ENCODE measurements around the gene OR2A42.
A peak's percentile ranks its signal among the peaks of the same experiment; 100 is the strongest.
"Not testable (repeated sequence)": the region's sequence is repeated elsewhere in the genome, so short reads cannot be mapped to it uniquely, and the experiment has no call there.

OR2A42 gene

GRCh38 chr7:144193782-144194181 lies 45.6 kb downstream of the OR2A42 start:
- in situ Hi-C loops (cut with HindIII; ENCODE audit: low sequenced_read_pairs); H3K4me3 ChIP-seq (ENCODE audit: low read depth, low read length); DNase-seq (ENCODE audit: low read depth, low spot score): not testable (repeated sequence)

- H3K4me3 ChIP-seq (ENCODE audit: low read depth, low read length); in situ Hi-C loops (cut with HindIII; ENCODE audit: low sequenced_read_pairs); DNase-seq (ENCODE audit: low read depth, low spot score): not testable (repeated sequence)
These were observed 50.7 kb downstream of the OR2A42 start for GRCh38 chr7:144188578-144189171.

GRCh38 chr7:144187848-144188247 lies 51.6 kb downstream of the OR2A42 start:
- DNase-seq (ENCODE audit: low read depth, low spot score); in situ Hi-C loops (cut with HindIII; ENCODE audit: low sequenced_read_pairs); H3K4me3 ChIP-seq (ENCODE audit: low read depth, low read length): not testable (repeated sequence)

GRCh38 chr7:144183166-144183565 lies 56.2 kb downstream of the OR2A42 start, which contains the start of gene CTAGE4:
Gene CTAGE4, plus strand, starts transcription at chr7:144183466. Its CDS starts 38 bp downstream, at chr7:144183504.
- H3K4me3 ChIP-seq (ENCODE audit: low read depth, low read length); DNase-seq (ENCODE audit: low read depth, low spot score); in situ Hi-C loops (cut with HindIII; ENCODE audit: low sequenced_read_pairs): not testable (repeated sequence)

GRCh38 chr7:144179165-144179479 lies 60.3 kb downstream of the OR2A42 start:
- DNase-seq (ENCODE audit: low read depth, low spot score); H3K4me3 ChIP-seq (ENCODE audit: low read depth, low read length); in situ Hi-C loops (cut with HindIII; ENCODE audit: low sequenced_read_pairs): not testable (repeated sequence)

GRCh38 chr7:144178380-144179164 lies 60.8 kb downstream of the OR2A42 start:
- DNase-seq (ENCODE audit: low read depth, low spot score) = peak; percentile 4
- TF ChIP-seq CTCF (IDR thresholded peaks at IDR 0.05; ENCODE audit: low read depth, low read length) = peak; percentile 46
- in situ Hi-C loops (cut with HindIII; ENCODE audit: low sequenced_read_pairs); H3K4me3 ChIP-seq (ENCODE audit: low read depth, low read length): not testable (repeated sequence)
